GM12891 (cell line): ENCODE data around the gene ZNHIT2.
"Not testable (repeated sequence)": the region's sequence is repeated elsewhere in the genome, so short reads cannot be mapped to it uniquely, and the experiment has no call there.

Experiments used
- DNase-seq: peaks from one replicate; pipeline ENCODE4 v3.0.0; 2011; ENCODE audit warnings: low spot score; ENCODE audit not compliant: insufficient read length
- FAIRE-seq: peaks from 2 replicates; lab custom pipeline; 2011; peaks lifted over from hg19 to GRCh38; lab: Jason Lieb, UNC
- PAX5 ChIP-seq: IDR thresholded peaks from 2 replicates; pipeline ENCODE4 v1.6.1; 2011; ENCODE audit warnings: low read length, moderate library complexity, mild to moderate bottlenecking; ENCODE audit not compliant: insufficient read depth, severe bottlenecking
- POLR2A ChIP-seq: IDR thresholded peaks from 2 replicates; pipeline ENCODE4 v1.6.1; 2011; ENCODE audit warnings: low read depth, low read length, control low read depth
- POLR2AphosphoS5 ChIP-seq: IDR thresholded peaks from 2 replicates; pipeline ENCODE4 v1.6.1; 2011; ENCODE audit warnings: low read depth, low read length, control low read depth
- POU2F2 ChIP-seq: IDR thresholded peaks from 2 replicates; pipeline ENCODE4 v1.6.1; 2011; ENCODE audit warnings: low read depth, mild to moderate bottlenecking, control low read depth, low read length, moderate library complexity
- SPI1 ChIP-seq: IDR thresholded peaks from 2 replicates; pipeline ENCODE4 v1.6.1; 2011; ENCODE audit warnings: low read depth, low read length, control low read depth
- TAF1 ChIP-seq: IDR thresholded peaks from 2 replicates; pipeline ENCODE4 v1.6.1; 2011; ENCODE audit warnings: low read depth, low read length, control low read depth

The ZNHIT2 gene

GRCh38 chr11:65151331-65151899 lies 33.9 kb upstream of the ZNHIT2 start:
- no peak for FAIRE-seq
- TF ChIP-seq POU2F2 = no peak
- no peak for TF ChIP-seq SPI1
- TF ChIP-seq PAX5 = no peak
- no peak for TF ChIP-seq TAF1
- TF ChIP-seq POLR2AphosphoS5 = no peak
- no peak for TF ChIP-seq POLR2A
- no peak for DNase-seq

GRCh38 chr11:65150509-65151299 lies 33.2 kb upstream of the ZNHIT2 start:
- TF ChIP-seq SPI1 (peak; percentile 12; the same call in 1 of the 2 replicates), PAX5 (no peak)
- DNase-seq (no peak), FAIRE-seq (peak; percentile 66)

GRCh38 chr11:65150131-65150508 lies 32.6 kb upstream of the ZNHIT2 start:
- not testable (repeated sequence) for DNase-seq, FAIRE-seq

- DNase-seq (no peak), FAIRE-seq (no peak)
- no peak for TF ChIP-seq SPI1
- TF ChIP-seq POU2F2 = no peak
Observed at GRCh38 chr11:65148657-65149056, 31.2 kb upstream of the ZNHIT2 start.

- DNase-seq (no peak), FAIRE-seq (no peak)
- TF ChIP-seq PAX5 = no peak
- TF ChIP-seq TAF1 = no peak
- no peak for TF ChIP-seq POLR2A
- no peak for TF ChIP-seq SPI1
- TF ChIP-seq POU2F2 = no peak
- no peak for TF ChIP-seq POLR2AphosphoS5
Observed at GRCh38 chr11:65147352-65148075, 30.0 kb upstream of the ZNHIT2 start.

- DNase-seq (no peak), FAIRE-seq (peak; percentile 83)
- TF ChIP-seq PAX5 (no peak), POLR2A (no peak), POLR2AphosphoS5 (no peak), POU2F2 (no peak), TAF1 (no peak), SPI1 (no peak)
Observed at GRCh38 chr11:65141896-65142494, 24.5 kb upstream of the ZNHIT2 start.

- TF ChIP-seq PAX5 (no peak), POU2F2 (no peak), SPI1 (no peak), POLR2A (no peak), TAF1 (no peak), POLR2AphosphoS5 (no peak)
- no peak for FAIRE-seq
- no peak for DNase-seq
Observed at GRCh38 chr11:65136515-65137096, 19.1 kb upstream of the ZNHIT2 start.

GRCh38 chr11:65135633-65136145 lies 18.2 kb upstream of the ZNHIT2 start:
- no peak for TF ChIP-seq POLR2A
- TF ChIP-seq SPI1 = no peak

GRCh38 chr11:65134952-65135632 lies 17.6 kb upstream of the ZNHIT2 start:
- DNase-seq = peak; percentile 82
- FAIRE-seq = no peak
- TF ChIP-seq SPI1 (0 out of 2 replicates have a peak, but pooled peaks have one; percentile 1), POLR2A (peak; percentile 58; the same call in 1 of the 2 replicates), PAX5 (no peak), POLR2AphosphoS5 (peak; percentile 63), TAF1 (0 out of 2 replicates have a peak, but pooled peaks have one; percentile 23), POU2F2 (0 out of 2 replicates have a peak, but pooled peaks have one; percentile 16)

More at GRCh38 chr11:65135633-65136145, 18.2 kb upstream of the ZNHIT2 start:
- DNase-seq = no peak
- peak; percentile 20 for FAIRE-seq
